GM12874 (cell line): ENCODE measurements around the gene YES1.

Experiments
- CTCF ChIP-seq: IDR thresholded peaks from 2 replicates; pipeline ENCODE4 v1.5.1; 2011; ENCODE audit warnings: low read depth, mild to moderate bottlenecking, control low read depth, low read length, moderate library complexity; ENCODE audit not compliant: insufficient read depth

YES1 gene

GRCh38 chr18:730120-730519 is 81.9 kb downstream of the YES1 start:
- 0 out of 2 replicates have a peak, but pooled peaks have one; percentile 9 for TF ChIP-seq CTCF

GRCh38 chr18:725646-726045 is 86.4 kb downstream of the YES1 start:
- TF ChIP-seq CTCF: no peak

GRCh38 chr18:723541-724080 is 88.4 kb downstream of the YES1 start:
- TF ChIP-seq CTCF: no peak

- TF ChIP-seq CTCF: no peak
Observed at GRCh38 chr18:717003-717402, 95.0 kb downstream of the YES1 start.

- no peak for TF ChIP-seq CTCF
Observed at GRCh38 chr18:715626-716025, 96.4 kb downstream of the YES1 start.

DNA sequence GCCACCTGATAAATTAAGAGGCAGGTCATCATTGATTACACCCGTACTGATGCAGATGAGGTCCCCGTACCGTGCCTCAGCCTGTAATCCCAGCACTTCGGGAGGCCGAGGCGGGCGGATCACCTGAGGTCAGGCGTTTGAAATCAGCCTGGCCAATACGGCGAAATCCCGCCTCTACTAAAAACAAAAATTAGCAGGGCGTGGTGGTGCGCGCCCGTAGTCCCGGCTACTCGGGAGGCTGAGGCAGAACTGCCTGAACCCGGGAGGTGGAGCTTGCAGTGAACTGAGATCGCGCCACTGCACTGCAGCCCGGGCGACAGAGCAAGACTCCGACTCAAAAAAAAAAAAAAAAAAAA is 98.9 kb downstream of the YES1 start:
- TF ChIP-seq CTCF: no peak

GRCh38 chr18:712401-713134 is 99.5 kb downstream of the YES1 start, which contains the start of gene ENOSF1:
TSS of gene ENOSF1 (minus strand) at chr18:712630. CDS start at chr18:712587, 43 bp downstream.
- TF ChIP-seq CTCF: peak; percentile 93
